GM12878 (cell line): Measurements from ENCODE around the gene HEPACAM2. TPM values are rescaled to one million over a fixed set of nuclear protein-coding genes. Genes with fewer than 3 reads are reported as not detected.

Experiments used
- BACH1 ChIP-seq: fragments of 450-650 bp; IDR thresholded peaks from 2 replicates; pipeline ENCODE4 v1.6.1; 2017; ENCODE audit warnings: mild to moderate bottlenecking, borderline replicate concordance
- BMI1 ChIP-seq: fragments of 450-650 bp; IDR thresholded peaks from 2 replicates; pipeline ENCODE4 v1.6.1; 2016; ENCODE audit warnings: mild to moderate bottlenecking, moderate library complexity, borderline replicate concordance
- CBX5 ChIP-seq: sonication (generic); IDR thresholded peaks from 2 replicates; pipeline ENCODE4 v1.6.1; 2016; ENCODE audit warnings: low read depth, moderate library complexity, mild to moderate bottlenecking, inconsistent platforms
- CHD2 ChIP-seq: IDR thresholded peaks from 2 replicates; pipeline ENCODE4 v1.6.1; 2011; ENCODE audit warnings: low read depth, low read length, improper control_type of control experiment, borderline replicate concordance
- FOS ChIP-seq: IDR thresholded peaks from 3 replicates; pipeline ENCODE4 v1.6.1; 2011; ENCODE audit warnings: borderline replicate concordance; ENCODE audit not compliant: insufficient read length; ENCODE audit errors: extremely low read depth
- HDAC2 ChIP-seq: fragments of 200-600 bp; sonication (generic); IDR thresholded peaks from 2 replicates; pipeline ENCODE4 v1.6.1; 2017
- HDGF ChIP-seq: fragments of 450-650 bp; IDR thresholded peaks from 2 replicates; pipeline ENCODE4 v1.6.1; 2016; ENCODE audit warnings: antibody characterized with exemption
- IKZF2 ChIP-seq, 2 experiments: fragments of 450-650 bp; IDR thresholded peaks; 2 replicates each; pipeline ENCODE4 v1.6.1; 2017; ENCODE audit warnings: mild to moderate bottlenecking in 2 of 2, moderate library complexity in 2 of 2
- KLF5 ChIP-seq: fragments of 450-650 bp; IDR thresholded peaks from 2 replicates; pipeline ENCODE4 v1.6.1; 2014; ENCODE audit warnings: mild to moderate bottlenecking; ENCODE audit not compliant: partially characterized antibody
- MEF2A ChIP-seq: IDR thresholded peaks from 2 replicates; pipeline ENCODE4 v1.6.1; 2011; ENCODE audit warnings: low read depth, mild to moderate bottlenecking, low read length, moderate library complexity; ENCODE audit not compliant: insufficient read depth
- MXI1 ChIP-seq: fragments of 150-350 bp; IDR thresholded peaks from 2 replicates; pipeline ENCODE4 v1.6.1; 2011; ENCODE audit warnings: low read depth, mild to moderate bottlenecking, inconsistent platforms, low read length, improper control_type of control experiment
- MYB ChIP-seq: fragments of 150-350 bp; IDR thresholded peaks from 2 replicates; pipeline ENCODE4 v1.6.1; 2014; ENCODE audit warnings: mild to moderate bottlenecking, low read depth, low read length, borderline replicate concordance
- NFYB ChIP-seq: IDR thresholded peaks from 2 replicates; pipeline ENCODE4 v1.6.1; 2011; ENCODE audit warnings: low read depth, mild to moderate bottlenecking, low read length, improper control_type of control experiment, moderate library complexity; ENCODE audit not compliant: insufficient read depth
- NR2C2 ChIP-seq: IDR thresholded peaks from 2 replicates; pipeline ENCODE4 v1.6.1; 2011; ENCODE audit warnings: borderline replicate concordance, low read depth; ENCODE audit not compliant: control insufficient read depth, insufficient read length
- RAD21 ChIP-seq: IDR thresholded peaks from 2 replicates; pipeline ENCODE4 v1.6.1; 2011; ENCODE audit warnings: mild to moderate bottlenecking, low read depth, low read length, moderate library complexity; ENCODE audit not compliant: insufficient read depth
- RUNX3 ChIP-seq: IDR thresholded peaks from 2 replicates; pipeline ENCODE4 v1.6.1; 2012; ENCODE audit warnings: low read length, inconsistent platforms
- SRF ChIP-seq, 2 experiments: IDR thresholded peaks; 2 replicates each; pipeline ENCODE4 v1.6.1; 2011; ENCODE audit warnings: low read depth in 2 of 2, low read length in 2 of 2, mild to moderate bottlenecking in 1 of 2, moderate library complexity in 1 of 2
- STAT3 ChIP-seq: IDR thresholded peaks from 2 replicates; pipeline ENCODE4 v1.6.1; 2011; ENCODE audit warnings: low read depth, low read length, improper control_type of control experiment
- TAF1 ChIP-seq: IDR thresholded peaks from 2 replicates; pipeline ENCODE4 v1.6.1; 2011; ENCODE audit warnings: mild to moderate bottlenecking, low read depth, low read length, borderline replicate concordance
- ZBED1 ChIP-seq: IDR thresholded peaks from 2 replicates; pipeline ENCODE4 v1.6.1; 2016; ENCODE audit warnings: borderline replicate concordance
- ZNF217 ChIP-seq: fragments of 450-650 bp; IDR thresholded peaks from 2 replicates; pipeline ENCODE4 v1.6.1; 2017; ENCODE audit warnings: antibody characterized with exemption, mild to moderate bottlenecking
- ZNF24 ChIP-seq: fragments of 450-650 bp; IDR thresholded peaks from 2 replicates; pipeline ENCODE4 v1.6.1; 2017; ENCODE audit warnings: antibody characterized with exemption, mild to moderate bottlenecking
- ZNF274 ChIP-seq: IDR thresholded peaks from one replicate; pipeline ENCODE4 v1.8.0; 2011; ENCODE audit not compliant: insufficient read length, insufficient read depth
- polyA plus RNA-seq, 11 experiments: library from polyadenylated mRNA; depleted of rRNA in 4 of 11; unstranded in 6 of 11; stranded (reverse) in 5 of 11; fragments of >200 nt; fragmentation: Nextera tagmentation in 4 of 11; fragmentation: Illumina TruSeq in 1 of 11; extraction: Ambion mirVana in 4 of 11; extraction: Trizol in 1 of 11; gene quantifications; 1 replicate in 1 of 11; 2 replicates in 10 of 11; pipeline versions ENCODE4 v1.2.1 to v1.2.3, GENCODE V29; 2011 to 2016; ENCODE audit warnings: inconsistent platforms in 2 of 11, missing spikeins in 2 of 11, low read depth in 1 of 11
- total RNA-seq, 4 experiments: library from RNA; depleted of rRNA in 3 of 4; stranded (reverse); fragments of >200 nt in 3 of 4; fragmentation: Illumina TruSeq in 1 of 4; extraction: Trizol in 1 of 4; gene quantifications; 2 replicates each; pipeline versions ENCODE4 v1.2.1 to v1.2.3, GENCODE V29; 2013 to 2021
- TF ChIP-seq, protein P1 (sequence below): fragments of 450-650 bp; IDR thresholded peaks from 2 replicates; pipeline ENCODE4 v1.6.1; 2016; ENCODE audit warnings: mild to moderate bottlenecking
- TF ChIP-seq, protein P2 (sequence below): fragments of 450-650 bp; IDR thresholded peaks from 2 replicates; pipeline ENCODE4 v1.6.1; 2018; ENCODE audit warnings: borderline replicate concordance, mild to moderate bottlenecking; ENCODE audit not compliant: partially characterized antibody
- TF ChIP-seq, protein P3 (sequence below): IDR thresholded peaks from 2 replicates; pipeline ENCODE4 v1.6.1; 2012; ENCODE audit warnings: low read depth, low read length, improper control_type of control experiment
- TF ChIP-seq, protein P4 (sequence below): IDR thresholded peaks from 2 replicates; pipeline ENCODE4 v1.6.1; 2012; ENCODE audit warnings: low read depth, low read length, improper control_type of control experiment

HEPACAM2 gene
- total and polyA plus RNA-seq, 10 of the 15 experiments (the other 5 are each of a cell fraction or from before 2014, with no cell fraction given), result 0.04 to 0.58 TPM; not detected in 8

DNA sequence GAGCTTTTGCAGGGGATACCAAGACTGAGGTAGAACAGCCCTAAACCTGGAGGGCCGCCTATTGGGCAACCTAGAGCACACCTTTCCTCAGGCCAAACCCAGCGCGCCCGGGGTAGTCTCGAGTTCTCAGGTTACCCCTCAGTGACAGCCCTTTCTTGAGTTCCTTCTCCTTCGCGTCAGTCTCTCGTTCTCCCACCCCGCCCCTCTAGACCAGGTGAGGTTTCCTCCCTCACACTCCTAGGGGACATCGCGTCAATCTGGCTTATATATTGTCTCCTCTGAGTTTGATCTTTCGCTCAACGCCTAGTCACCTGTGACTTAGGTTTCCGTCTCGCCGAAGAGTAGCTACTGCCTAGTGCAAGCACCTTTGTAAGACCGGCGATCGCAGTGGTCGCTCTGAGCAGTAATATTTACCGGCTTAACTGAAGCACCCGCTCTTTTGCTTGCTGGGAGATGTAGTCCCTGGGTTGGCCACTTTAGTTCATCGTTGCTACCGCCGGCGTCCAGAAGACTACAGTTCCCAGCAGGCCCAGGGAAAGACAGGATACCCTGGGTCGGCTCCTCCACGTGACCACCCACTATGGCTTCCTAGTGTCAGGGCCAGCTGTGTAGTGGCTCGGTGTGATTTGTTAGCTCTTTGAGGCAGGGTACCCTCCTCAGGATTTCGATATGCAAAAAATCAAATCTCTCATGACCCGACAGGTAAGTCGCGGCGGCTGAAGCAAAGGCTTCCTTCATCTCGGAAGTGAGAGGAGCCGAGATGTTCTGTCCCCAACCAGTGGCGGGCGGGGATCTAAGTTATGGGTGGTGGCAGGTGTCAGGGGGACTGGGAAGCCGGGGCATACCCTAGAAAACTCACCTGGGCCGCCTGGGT, 5.8 kb upstream of the HEPACAM2 start, which contains the start of gene VPS50 (continued):
- no peak for TF ChIP-seq ZNF24
- no peak for TF ChIP-seq RAD21
- no peak for TF ChIP-seq STAT3
- TF ChIP-seq BMI1, result no peak
- TF ChIP-seq, protein P1, sequence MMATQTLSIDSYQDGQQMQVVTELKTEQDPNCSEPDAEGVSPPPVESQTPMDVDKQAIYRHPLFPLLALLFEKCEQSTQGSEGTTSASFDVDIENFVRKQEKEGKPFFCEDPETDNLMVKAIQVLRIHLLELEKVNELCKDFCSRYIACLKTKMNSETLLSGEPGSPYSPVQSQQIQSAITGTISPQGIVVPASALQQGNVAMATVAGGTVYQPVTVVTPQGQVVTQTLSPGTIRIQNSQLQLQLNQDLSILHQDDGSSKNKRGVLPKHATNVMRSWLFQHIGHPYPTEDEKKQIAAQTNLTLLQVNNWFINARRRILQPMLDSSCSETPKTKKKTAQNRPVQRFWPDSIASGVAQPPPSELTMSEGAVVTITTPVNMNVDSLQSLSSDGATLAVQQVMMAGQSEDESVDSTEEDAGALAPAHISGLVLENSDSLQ, result no peak
- TF ChIP-seq TAF1, result peak; percentile 63; the same call in 1 of the 2 replicates
- TF ChIP-seq HDAC2, result 0 out of 2 replicates have a peak, but pooled peaks have one; percentile 69
- peak; percentile 79 for TF ChIP-seq KLF5
- no peak for TF ChIP-seq SRF (IDR thresholded peaks at IDR 0.05; ENCODE audit: low read depth in 2 of 2, low read length in 2 of 2)
- TF ChIP-seq ZBED1, result no peak
- no peak for TF ChIP-seq MEF2A
- no peak for TF ChIP-seq NR2C2
- TF ChIP-seq CHD2, result peak; percentile 45; the same call in 1 of the 2 replicates
- peak; percentile 90 for TF ChIP-seq MYB
- TF ChIP-seq, protein P2, sequence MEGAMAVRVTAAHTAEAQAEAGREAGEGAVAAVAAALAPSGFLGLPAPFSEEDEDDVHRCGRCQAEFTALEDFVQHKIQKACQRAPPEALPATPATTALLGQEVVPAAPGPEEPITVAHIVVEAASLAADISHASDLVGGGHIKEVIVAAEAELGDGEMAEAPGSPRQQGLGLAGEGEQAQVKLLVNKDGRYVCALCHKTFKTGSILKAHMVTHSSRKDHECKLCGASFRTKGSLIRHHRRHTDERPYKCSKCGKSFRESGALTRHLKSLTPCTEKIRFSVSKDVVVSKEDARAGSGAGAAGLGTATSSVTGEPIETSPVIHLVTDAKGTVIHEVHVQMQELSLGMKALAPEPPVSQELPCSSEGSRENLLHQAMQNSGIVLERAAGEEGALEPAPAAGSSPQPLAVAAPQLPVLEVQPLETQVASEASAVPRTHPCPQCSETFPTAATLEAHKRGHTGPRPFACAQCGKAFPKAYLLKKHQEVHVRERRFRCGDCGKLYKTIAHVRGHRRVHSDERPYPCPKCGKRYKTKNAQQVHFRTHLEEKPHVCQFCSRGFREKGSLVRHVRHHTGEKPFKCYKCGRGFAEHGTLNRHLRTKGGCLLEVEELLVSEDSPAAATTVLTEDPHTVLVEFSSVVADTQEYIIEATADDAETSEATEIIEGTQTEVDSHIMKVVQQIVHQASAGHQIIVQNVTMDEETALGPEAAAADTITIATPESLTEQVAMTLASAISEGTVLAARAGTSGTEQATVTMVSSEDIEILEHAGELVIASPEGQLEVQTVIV, result no peak
- no peak for TF ChIP-seq IKZF2 (IDR thresholded peaks at IDR 0.05)
- TF ChIP-seq RUNX3, result peak; percentile 64
- no peak for TF ChIP-seq BACH1
- no peak for TF ChIP-seq ZNF274
- TF ChIP-seq, protein P3, sequence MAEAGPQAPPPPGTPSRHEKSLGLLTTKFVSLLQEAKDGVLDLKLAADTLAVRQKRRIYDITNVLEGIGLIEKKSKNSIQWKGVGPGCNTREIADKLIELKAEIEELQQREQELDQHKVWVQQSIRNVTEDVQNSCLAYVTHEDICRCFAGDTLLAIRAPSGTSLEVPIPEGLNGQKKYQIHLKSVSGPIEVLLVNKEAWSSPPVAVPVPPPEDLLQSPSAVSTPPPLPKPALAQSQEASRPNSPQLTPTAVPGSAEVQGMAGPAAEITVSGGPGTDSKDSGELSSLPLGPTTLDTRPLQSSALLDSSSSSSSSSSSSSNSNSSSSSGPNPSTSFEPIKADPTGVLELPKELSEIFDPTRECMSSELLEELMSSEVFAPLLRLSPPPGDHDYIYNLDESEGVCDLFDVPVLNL, result no peak
- peak; percentile 89 for TF ChIP-seq MXI1
- no peak for TF ChIP-seq FOS
- 0 out of 2 replicates have a peak, but pooled peaks have one; percentile 11 for TF ChIP-seq NFYB
- no peak for TF ChIP-seq HDGF
- no peak for TF ChIP-seq ZNF217
- no peak for TF ChIP-seq CBX5
- TF ChIP-seq, protein P4, sequence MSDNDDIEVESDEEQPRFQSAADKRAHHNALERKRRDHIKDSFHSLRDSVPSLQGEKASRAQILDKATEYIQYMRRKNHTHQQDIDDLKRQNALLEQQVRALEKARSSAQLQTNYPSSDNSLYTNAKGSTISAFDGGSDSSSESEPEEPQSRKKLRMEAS, result peak; percentile 99
